ENCODE results near the gene CMTM3. TPM values are rescaled to one million over a fixed set of nuclear protein-coding genes. Genes with fewer than 3 reads are reported as not detected.

The CMTM3 gene
- total and polyA plus RNA-seq, 7 donors: 2.6 to 7.6 (median 4.8) TPM

GRCh38 chr16:66575060-66575459, 29.4 kb upstream of the CMTM3 start:
- Histone ChIP-seq H3K36me3 (ENCODE audit: insufficient read depth in 1 of 2, low read depth in 1 of 2) (no peaks in the 10 kb centered on the region), H3K27ac (no peak overlapping the region), H3K9me3 (no peaks in the 10 kb centered on the region), H3K4me3 (no peak overlapping the region), H3K4me1 (peaks cover 15% of the 10 kb centered on the region), H3K27me3 (ENCODE audit: insufficient read depth in 3 of 3, low read length in 2 of 3) (peaks cover 1 to 44% (median 3%) of the 10 kb centered on the region in 3 donors)
- no peak for ATAC-seq
- no peak for TF ChIP-seq CTCF (IDR thresholded peaks at IDR 0.05)
- DNase-seq: no peak
- intact Hi-C loops (cut with DNase I): no loop called here
- WGBS, 3 donors: 96 to 99% (median 97%) methylated on average over 3 of the region's 3 CpGs

- DNase-seq: no peak
- Histone ChIP-seq H3K9me3 (no peaks in the 10 kb centered on the region), H3K27me3 (ENCODE audit: insufficient read depth in 3 of 3, low read length in 2 of 3) (peaks cover 1 to 44% (median 3%) of the 10 kb centered on the region in 3 donors), H3K27ac (no peak overlapping the region), H3K36me3 (ENCODE audit: insufficient read depth in 1 of 2, low read depth in 1 of 2) (no peaks in the 10 kb centered on the region), H3K4me3 (no peak overlapping the region), H3K4me1 (peaks cover 27% of the 10 kb centered on the region)
- intact Hi-C loops (cut with DNase I): no loop called here
- WGBS, 3 donors: 77 to 81% (median 80%) methylated on average over 5 of the region's 5 CpGs
- no peak for ATAC-seq
- TF ChIP-seq CTCF (IDR thresholded peaks at IDR 0.05): no peak
Measured at GRCh38 chr16:66576296-66576695, 28.2 kb upstream of the CMTM3 start.

GRCh38 chr16:66578651-66579531, 25.6 kb upstream of the CMTM3 start, which contains the start of gene CMTM2:
CMTM2 (plus strand) TSS chr16:66579463; CDS start chr16:66579608, 145 bp downstream.
- no peak within 1 kb of the TSS for H3K27ac ChIP-seq
- WGBS, 3 donors: 8 to 14% (median 14%) methylated on average over 60 to 77 of the region's 77 CpGs
- peak in 1 of 2 donors; percentile 62 for DNase-seq
- no peak for TF ChIP-seq CTCF (IDR thresholded peaks at IDR 0.05)
- intact Hi-C loops (cut with DNase I): no loop called here
- H3K36me3 ChIP-seq (ENCODE audit: insufficient read depth in 1 of 2, low read depth in 1 of 2): no peaks in the 10 kb centered on the region
- H3K4me3 ChIP-seq: peak within 1 kb of the TSS; percentile 51
- H3K27me3 ChIP-seq (ENCODE audit: insufficient read depth in 3 of 3, low read length in 2 of 3): peaks cover 1 to 44% (median 3%) of the 10 kb centered on the region in 3 donors
- H3K4me1 ChIP-seq: peaks cover 32% of the 10 kb centered on the region
- H3K9me3 ChIP-seq: no peaks in the 10 kb centered on the region
- ATAC-seq: peak in 3 of 4 donors; percentile 18 to 20 (median 19)

GRCh38 chr16:66580605-66581209, 23.8 kb upstream of the CMTM3 start:
- intact Hi-C loops (cut with DNase I): loop anchor here in 1 of 2 donors (10.0 kb wide), 1 partner anchor 106 kb away; no protein-coding TSS in a partner anchor
- Histone ChIP-seq H3K4me3 (no peak overlapping the region), H3K4me1 (peaks cover 32% of the 10 kb centered on the region), H3K9me3 (no peaks in the 10 kb centered on the region), H3K27ac (peak overlapping the region; percentile 32), H3K36me3 (ENCODE audit: insufficient read depth in 1 of 2, low read depth in 1 of 2) (no peaks in the 10 kb centered on the region), H3K27me3 (ENCODE audit: insufficient read depth in 3 of 3, low read length in 2 of 3) (peaks cover 1 to 36% (median 3%) of the 10 kb centered on the region in 3 donors)
- peak; percentile 81 to 91 (median 86) for ATAC-seq
- no peak for DNase-seq
- peak; percentile 11 for TF ChIP-seq CTCF (IDR thresholded peaks at IDR 0.05)
- WGBS, 3 donors: 41 to 50% (median 46%) methylated on average over 4 of the region's 4 CpGs
